ENCODE measurements around the gene UNKL. TPM values are rescaled to one million over a fixed set of nuclear protein-coding genes. Genes with fewer than 3 reads are reported as not detected.

Gene UNKL
- total RNA-seq, 4 donors from 2014 or later = 15.2 to 86.4 (median 24.2) TPM

DNA sequence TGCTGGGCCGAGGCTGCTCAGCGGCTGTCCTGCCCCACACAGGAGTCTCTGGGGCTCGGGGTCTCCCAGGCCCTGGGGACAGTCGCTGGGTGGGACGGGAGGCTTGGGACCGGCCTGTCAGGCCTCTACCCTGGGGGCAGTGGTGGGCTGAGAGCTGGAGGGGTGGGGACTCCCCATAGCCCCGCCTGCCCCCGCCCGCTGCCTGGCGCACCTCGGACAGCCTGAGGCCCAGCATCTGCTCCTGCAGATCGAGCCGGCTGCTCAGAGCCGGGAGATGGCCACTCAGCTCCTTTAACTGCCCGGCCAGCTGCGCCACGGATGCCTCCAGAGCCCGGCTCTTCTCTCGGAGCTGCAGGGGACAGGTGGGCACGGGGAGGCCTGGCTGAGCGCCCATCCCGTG is 23.1 kb upstream of the UNKL start:
- in situ Hi-C loops (cut with MboI; ENCODE audit: low pct_ligation_motif_present in 1 of 4, low pct_unique_long_range_greater_than_20kb in 1 of 4, low sequenced_read_pairs in 3 of 4) = no loop called here
- no peaks in the 10 kb centered on the region for H3K4me1 ChIP-seq
- intact Hi-C loops (cut with DNase I; ENCODE audit: low total_unique reads) = no loop called here
- H3K4me3 ChIP-seq = no peak overlapping the region
- TF ChIP-seq POLR2AphosphoS5 (IDR thresholded peaks at IDR 0.05) = no peak
- TF ChIP-seq POLR2A (IDR thresholded peaks at IDR 0.05) = no peak
- no peak for TF ChIP-seq EP300 (IDR thresholded peaks at IDR 0.05; ENCODE audit: low read depth)
- no peak for TF ChIP-seq CTCF (IDR thresholded peaks at IDR 0.05)
- peaks cover 7% of the 10 kb centered on the region for H3K27me3 ChIP-seq
- H3K27ac ChIP-seq = no peak overlapping the region
- H3K36me3 ChIP-seq = no peaks in the 10 kb centered on the region
- H3K9me3 ChIP-seq = no peaks in the 10 kb centered on the region
- WGBS, 2 donors (ENCODE audit: low coverage in 1 of 2) = 92% methylated on average over 16 of the region's 22 CpGs; no CpG with 5 or more reads in 1 of the 2 donors
- no peak for DNase-seq

DNA sequence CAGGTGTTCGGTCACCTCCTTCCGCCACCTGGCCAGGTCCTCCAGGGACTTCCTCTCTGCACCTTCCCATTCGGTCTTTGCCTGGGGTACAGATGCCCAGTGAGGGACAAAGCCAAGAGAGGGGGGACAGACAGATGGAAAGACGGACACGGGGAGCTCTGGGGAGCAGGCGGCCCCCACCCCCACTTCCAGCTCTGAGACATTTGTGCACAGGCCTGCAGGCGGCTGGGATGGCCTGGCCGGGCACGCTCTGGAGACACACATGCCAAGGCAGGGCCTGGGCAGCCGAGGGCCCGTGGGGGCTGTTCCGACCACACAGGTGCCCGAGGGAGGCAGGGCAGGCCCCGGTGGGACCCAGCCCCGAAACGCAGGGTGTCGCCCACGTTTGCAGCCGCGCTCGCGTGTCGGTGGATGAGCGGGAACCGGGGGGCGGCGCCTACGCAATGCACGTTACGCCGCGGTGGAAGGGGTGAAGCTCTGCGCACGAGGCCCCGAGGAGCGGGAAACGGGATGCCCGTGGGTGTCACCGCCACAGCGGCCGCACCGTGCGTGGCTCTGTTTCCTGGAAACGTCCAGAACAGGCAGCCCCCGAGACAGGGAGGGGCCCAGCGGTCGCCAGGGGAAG is 22.3 kb upstream of the UNKL start:
- Histone ChIP-seq H3K9me3 (no peaks in the 10 kb centered on the region), H3K36me3 (no peaks in the 10 kb centered on the region), H3K4me3 (no peak overlapping the region), H3K27ac (no peak overlapping the region), H3K27me3 (peaks cover 7% of the 10 kb centered on the region), H3K4me1 (no peaks in the 10 kb centered on the region)
- in situ Hi-C loops (cut with MboI; ENCODE audit: low pct_ligation_motif_present in 1 of 4, low pct_unique_long_range_greater_than_20kb in 1 of 4, low sequenced_read_pairs in 3 of 4) (no loop called here), intact Hi-C loops (cut with DNase I; ENCODE audit: low total_unique reads) (no loop called here)
- no peak for DNase-seq
- TF ChIP-seq CTCF (IDR thresholded peaks at IDR 0.05) (no peak), EP300 (IDR thresholded peaks at IDR 0.05; ENCODE audit: low read depth) (no peak), POLR2A (IDR thresholded peaks at IDR 0.05) (no peak), POLR2AphosphoS5 (IDR thresholded peaks at IDR 0.05) (no peak)
- 89% methylated on average over 46 of the region's 47 CpGs; no CpG with 5 or more reads in 1 of the 2 donors for whole genome bisulfite sequencing, 2 donors (ENCODE audit: low coverage in 1 of 2)

DNA sequence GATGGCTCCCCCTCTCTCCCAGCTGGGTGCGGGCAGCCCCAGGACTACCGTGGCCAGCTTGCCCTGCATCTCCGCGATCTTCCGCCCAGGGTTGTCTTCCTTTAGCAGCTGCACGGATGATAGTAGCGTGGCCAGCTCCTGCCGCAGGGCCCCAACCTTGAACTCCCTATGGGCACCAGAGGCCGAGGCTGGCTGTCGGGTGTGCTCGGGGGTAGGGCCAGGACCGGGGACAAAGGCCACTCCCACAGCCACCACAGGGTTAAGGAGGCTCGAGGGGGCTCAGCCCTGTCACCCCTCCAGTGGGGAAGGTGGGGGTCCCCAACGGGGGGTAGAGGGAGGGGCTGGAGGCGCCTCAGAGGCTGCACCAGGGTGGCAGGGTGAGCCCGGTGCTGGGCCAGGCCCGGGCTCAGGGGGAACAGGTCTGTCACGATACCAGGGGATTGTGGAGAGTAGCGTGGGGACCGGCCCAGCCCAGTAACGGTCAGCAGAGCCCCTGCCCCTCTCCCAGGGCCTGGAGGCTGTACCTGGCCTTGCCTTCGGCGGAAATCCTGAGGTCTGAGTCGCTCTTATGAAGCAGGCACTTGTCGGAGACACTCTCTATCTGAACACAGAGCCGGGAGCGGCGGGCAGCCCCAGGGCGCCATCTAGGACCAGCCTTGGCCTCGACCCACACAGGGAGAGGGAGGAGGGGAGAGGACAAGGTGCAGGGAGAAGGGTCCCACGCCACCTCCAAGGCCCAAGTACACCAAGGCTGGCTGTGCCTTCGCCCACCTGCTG is 21.6 kb upstream of the UNKL start:
- H3K36me3 ChIP-seq = no peaks in the 10 kb centered on the region
- H3K4me3 ChIP-seq = no peak overlapping the region
- H3K9me3 ChIP-seq = no peaks in the 10 kb centered on the region
- DNase-seq = no peak
- 83% methylated on average over 29 of the region's 32 CpGs; no CpG with 5 or more reads in 1 of the 2 donors for WGBS, 2 donors (ENCODE audit: low coverage in 1 of 2)
- H3K4me1 ChIP-seq = no peaks in the 10 kb centered on the region
- H3K27me3 ChIP-seq = peaks cover 9% of the 10 kb centered on the region
- intact Hi-C loops (cut with DNase I; ENCODE audit: low total_unique reads) = no loop called here
- in situ Hi-C loops (cut with MboI; ENCODE audit: low pct_ligation_motif_present in 1 of 4, low pct_unique_long_range_greater_than_20kb in 1 of 4, low sequenced_read_pairs in 3 of 4) = no loop called here
- H3K27ac ChIP-seq = no peak overlapping the region
- TF ChIP-seq EP300 (IDR thresholded peaks at IDR 0.05; ENCODE audit: low read depth) (no peak), CTCF (IDR thresholded peaks at IDR 0.05) (no peak), POLR2AphosphoS5 (IDR thresholded peaks at IDR 0.05) (no peak), POLR2A (IDR thresholded peaks at IDR 0.05) (no peak)

DNA sequence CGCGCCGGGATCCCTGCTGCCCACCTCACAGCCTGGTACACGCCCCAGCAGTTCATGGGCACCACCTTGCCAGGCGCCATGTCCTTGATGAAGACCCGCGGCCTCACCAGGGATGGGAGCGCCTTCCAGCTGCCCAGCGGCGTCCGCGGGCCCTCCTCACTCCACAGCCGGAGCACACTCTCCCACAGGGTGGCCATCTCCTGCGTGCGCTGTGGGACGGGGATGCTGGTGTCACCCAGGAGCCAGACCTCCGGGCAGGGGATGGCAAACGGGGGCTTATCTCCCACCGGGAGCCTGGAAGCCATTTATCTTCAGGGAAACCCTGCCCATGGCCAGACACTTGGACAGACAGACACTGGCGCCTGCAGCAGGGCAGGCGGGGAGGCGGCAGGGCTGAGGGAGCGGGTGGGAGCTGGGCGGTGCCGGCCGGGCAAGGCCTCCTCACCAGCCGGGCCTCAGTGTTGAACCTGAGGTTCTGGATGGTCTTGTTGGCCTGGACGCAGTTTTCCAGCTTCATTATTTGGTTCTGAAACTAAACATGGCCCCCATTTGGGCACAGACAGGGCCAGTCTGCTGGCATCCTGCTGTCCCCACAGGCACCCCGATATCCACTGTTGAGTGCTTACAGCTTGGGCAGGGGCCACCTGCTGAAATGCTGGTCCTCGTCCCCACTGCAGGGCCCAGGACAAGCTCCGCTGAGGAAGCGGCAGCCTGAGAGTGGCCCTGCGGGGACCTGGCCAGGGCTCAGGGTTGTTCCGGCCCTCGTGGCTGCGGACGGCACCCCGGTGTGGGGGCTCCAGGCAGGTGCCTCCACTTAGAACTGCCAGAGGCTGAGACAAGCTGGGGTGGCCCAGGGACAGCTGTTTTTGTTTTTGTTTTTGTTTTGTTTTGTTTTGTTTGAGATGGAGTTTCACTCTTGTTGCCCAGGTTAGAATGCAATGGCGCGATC is 20.4 kb upstream of the UNKL start:
- TF ChIP-seq POLR2AphosphoS5 (IDR thresholded peaks at IDR 0.05) = no peak
- TF ChIP-seq CTCF (IDR thresholded peaks at IDR 0.05) = no peak
- TF ChIP-seq POLR2A (IDR thresholded peaks at IDR 0.05) = no peak
- TF ChIP-seq EP300 (IDR thresholded peaks at IDR 0.05; ENCODE audit: low read depth) = no peak
- Histone ChIP-seq H3K27ac (no peak overlapping the region), H3K36me3 (no peaks in the 10 kb centered on the region), H3K9me3 (no peaks in the 10 kb centered on the region), H3K4me1 (no peaks in the 10 kb centered on the region), H3K27me3 (peaks cover 15% of the 10 kb centered on the region), H3K4me3 (no peak overlapping the region)
- in situ Hi-C loops (cut with MboI; ENCODE audit: low pct_ligation_motif_present in 1 of 4, low pct_unique_long_range_greater_than_20kb in 1 of 4, low sequenced_read_pairs in 3 of 4) (no loop called here), intact Hi-C loops (cut with DNase I; ENCODE audit: low total_unique reads) (no loop called here)
- WGBS, 2 donors (ENCODE audit: low coverage in 1 of 2) = 92 to 94% methylated on average over 2 to 40 of the region's 40 CpGs
- no peak for DNase-seq
